ENCODE measurements around the gene SATB2.

Gene SATB2

GRCh38 chr2:199325881-199326280 is 131.9 kb downstream of the SATB2 start:
- Histone ChIP-seq H3K36me3 (ENCODE audit: control insufficient read depth in 2 of 2, insufficient read depth in 1 of 2, low read length in 2 of 2) (peaks cover 31 to 72% of the 10 kb centered on the region in 2 experiments), H3K4me3 (ENCODE audit: low read depth, low read length) (no peak overlapping the region), H3K27ac (ENCODE audit: extremely low read depth, low read depth, low read length) (no peak overlapping the region), H3K4me1 (ENCODE audit: control insufficient read depth, insufficient read depth, low read length) (no peaks in the 10 kb centered on the region), H3K9me3 (ENCODE audit: control insufficient read depth, insufficient read depth, low read depth, low read length) (no peaks in the 10 kb centered on the region)
- ChIA-PET CTCF (no interaction called here), POLR2A (no interaction called here)
- TF ChIP-seq ZNF791 (tag by site-specific recombination; IDR thresholded peaks at IDR 0.05) (no peak), ZNF585B (tag by site-specific recombination; IDR thresholded peaks at IDR 0.05) (no peak), ZNF416 (tag by site-specific recombination; IDR thresholded peaks at IDR 0.05) (no peak), ZNF701 (tag by site-specific recombination; IDR thresholded peaks at IDR 0.05) (no peak), ZNF621 (tag by site-specific recombination; IDR thresholded peaks at IDR 0.05) (no peak), ZBTB7A (tag by site-specific recombination; IDR thresholded peaks at IDR 0.05; ENCODE audit: low read depth) (no peak), ZNF830 (tag by site-specific recombination; IDR thresholded peaks at IDR 0.05; ENCODE audit: low read depth) (no peak), ZNF548 (tag by site-specific recombination; IDR thresholded peaks at IDR 0.05) (no peak), ZNF146 (tag by site-specific recombination; IDR thresholded peaks at IDR 0.05) (no peak), IKZF3 (tag by site-specific recombination; IDR thresholded peaks at IDR 0.05) (no peak), MYNN (tag by site-specific recombination; IDR thresholded peaks at IDR 0.05; ENCODE audit: borderline replicate concordance) (no peak), ZNF529 (tag by site-specific recombination; IDR thresholded peaks at IDR 0.05; ENCODE audit: insufficient replicate concordance) (no peak), ZNF24 (tag by site-specific recombination; IDR thresholded peaks at IDR 0.05) (no peak), GLIS1 (tag by site-specific recombination; IDR thresholded peaks at IDR 0.05) (no peak), KLF16 (tag by site-specific recombination; IDR thresholded peaks at IDR 0.05) (no peak)
- TF ChIP-seq, protein P1, sequence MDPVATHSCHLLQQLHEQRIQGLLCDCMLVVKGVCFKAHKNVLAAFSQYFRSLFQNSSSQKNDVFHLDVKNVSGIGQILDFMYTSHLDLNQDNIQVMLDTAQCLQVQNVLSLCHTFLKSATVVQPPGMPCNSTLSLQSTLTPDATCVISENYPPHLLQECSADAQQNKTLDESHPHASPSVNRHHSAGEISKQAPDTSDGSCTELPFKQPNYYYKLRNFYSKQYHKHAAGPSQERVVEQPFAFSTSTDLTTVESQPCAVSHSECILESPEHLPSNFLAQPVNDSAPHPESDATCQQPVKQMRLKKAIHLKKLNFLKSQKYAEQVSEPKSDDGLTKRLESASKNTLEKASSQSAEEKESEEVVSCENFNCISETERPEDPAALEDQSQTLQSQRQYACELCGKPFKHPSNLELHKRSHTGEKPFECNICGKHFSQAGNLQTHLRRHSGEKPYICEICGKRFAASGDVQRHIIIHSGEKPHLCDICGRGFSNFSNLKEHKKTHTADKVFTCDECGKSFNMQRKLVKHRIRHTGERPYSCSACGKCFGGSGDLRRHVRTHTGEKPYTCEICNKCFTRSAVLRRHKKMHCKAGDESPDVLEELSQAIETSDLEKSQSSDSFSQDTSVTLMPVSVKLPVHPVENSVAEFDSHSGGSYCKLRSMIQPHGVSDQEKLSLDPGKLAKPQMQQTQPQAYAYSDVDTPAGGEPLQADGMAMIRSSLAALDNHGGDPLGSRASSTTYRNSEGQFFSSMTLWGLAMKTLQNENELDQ (tag by site-specific recombination; IDR thresholded peaks at IDR 0.05; ENCODE audit: low read depth) = no peak
- TF ChIP-seq, protein P2, sequence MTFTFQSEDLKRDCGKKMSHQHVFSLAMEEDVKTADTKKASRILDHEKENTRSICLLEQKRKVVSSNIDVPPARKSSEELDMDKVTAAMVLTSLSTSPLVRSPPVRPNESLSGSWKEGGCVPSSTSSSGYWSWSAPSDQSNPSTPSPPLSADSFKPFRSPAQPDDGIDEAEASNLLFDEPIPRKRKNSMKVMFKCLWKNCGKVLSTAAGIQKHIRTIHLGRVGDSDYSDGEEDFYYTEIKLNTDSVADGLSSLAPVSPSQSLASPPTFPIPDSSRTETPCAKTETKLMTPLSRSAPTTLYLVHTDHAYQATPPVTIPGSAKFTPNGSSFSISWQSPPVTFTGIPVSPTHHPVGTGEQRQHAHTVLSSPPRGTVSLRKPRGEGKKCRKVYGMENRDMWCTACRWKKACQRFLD (tag by site-specific recombination; IDR thresholded peaks at IDR 0.05) = no peak
- TF ChIP-seq, protein P3, sequence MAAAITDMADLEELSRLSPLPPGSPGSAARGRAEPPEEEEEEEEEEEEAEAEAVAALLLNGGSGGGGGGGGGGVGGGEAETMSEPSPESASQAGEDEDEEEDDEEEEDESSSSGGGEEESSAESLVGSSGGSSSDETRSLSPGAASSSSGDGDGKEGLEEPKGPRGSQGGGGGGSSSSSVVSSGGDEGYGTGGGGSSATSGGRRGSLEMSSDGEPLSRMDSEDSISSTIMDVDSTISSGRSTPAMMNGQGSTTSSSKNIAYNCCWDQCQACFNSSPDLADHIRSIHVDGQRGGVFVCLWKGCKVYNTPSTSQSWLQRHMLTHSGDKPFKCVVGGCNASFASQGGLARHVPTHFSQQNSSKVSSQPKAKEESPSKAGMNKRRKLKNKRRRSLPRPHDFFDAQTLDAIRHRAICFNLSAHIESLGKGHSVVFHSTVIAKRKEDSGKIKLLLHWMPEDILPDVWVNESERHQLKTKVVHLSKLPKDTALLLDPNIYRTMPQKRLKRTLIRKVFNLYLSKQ (tag by site-specific recombination; IDR thresholded peaks at IDR 0.05; ENCODE audit: borderline replicate concordance) = no peak
- TF ChIP-seq, protein P4, sequence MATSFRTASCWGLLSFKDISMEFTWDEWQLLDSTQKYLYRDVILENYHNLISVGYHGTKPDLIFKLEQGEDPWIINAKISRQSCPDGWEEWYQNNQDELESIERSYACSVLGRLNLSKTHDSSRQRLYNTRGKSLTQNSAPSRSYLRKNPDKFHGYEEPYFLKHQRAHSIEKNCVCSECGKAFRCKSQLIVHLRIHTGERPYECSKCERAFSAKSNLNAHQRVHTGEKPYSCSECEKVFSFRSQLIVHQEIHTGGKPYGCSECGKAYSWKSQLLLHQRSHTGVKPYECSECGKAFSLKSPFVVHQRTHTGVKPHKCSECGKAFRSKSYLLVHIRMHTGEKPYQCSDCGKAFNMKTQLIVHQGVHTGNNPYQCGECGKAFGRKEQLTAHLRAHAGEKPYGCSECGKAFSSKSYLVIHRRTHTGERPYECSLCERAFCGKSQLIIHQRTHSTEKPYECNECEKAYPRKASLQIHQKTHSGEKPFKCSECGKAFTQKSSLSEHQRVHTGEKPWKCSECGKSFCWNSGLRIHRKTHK (tag by site-specific recombination; IDR thresholded peaks at IDR 0.05) = no peak

- H3K4me1 ChIP-seq (ENCODE audit: control insufficient read depth, insufficient read depth, low read length) = no peaks in the 10 kb centered on the region
- no peak overlapping the region for H3K4me3 ChIP-seq (ENCODE audit: low read depth, low read length)
- CTCF ChIA-PET = interaction anchor here (0.7 kb wide), 1 partner anchor 145 kb away, joined by 3 read pairs; no protein-coding TSS in a partner anchor
- POLR2A ChIA-PET = no interaction called here
- no peak overlapping the region for H3K27ac ChIP-seq (ENCODE audit: extremely low read depth, low read depth, low read length)
- peaks cover 19 to 80% of the 10 kb centered on the region in 2 experiments for H3K36me3 ChIP-seq (ENCODE audit: control insufficient read depth in 2 of 2, insufficient read depth in 1 of 2, low read length in 2 of 2)
- H3K9me3 ChIP-seq (ENCODE audit: control insufficient read depth, insufficient read depth, low read depth, low read length) = no peaks in the 10 kb centered on the region
- TF ChIP-seq ZNF354C (tag by site-specific recombination; IDR thresholded peaks at IDR 0.05; ENCODE audit: borderline replicate concordance, low read depth) = no peak
- no peak for TF ChIP-seq SP3 (tag by site-specific recombination; IDR thresholded peaks at IDR 0.05)
- no peak for TF ChIP-seq SETDB1 (IDR thresholded peaks at IDR 0.05; ENCODE audit: insufficient read length, low read length)
- no peak for TF ChIP-seq ZNF510 (tag by site-specific recombination; IDR thresholded peaks at IDR 0.05; ENCODE audit: insufficient replicate concordance)
- TF ChIP-seq, protein P5, sequence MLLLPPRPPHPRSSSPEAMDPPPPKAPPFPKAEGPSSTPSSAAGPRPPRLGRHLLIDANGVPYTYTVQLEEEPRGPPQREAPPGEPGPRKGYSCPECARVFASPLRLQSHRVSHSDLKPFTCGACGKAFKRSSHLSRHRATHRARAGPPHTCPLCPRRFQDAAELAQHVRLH (tag by site-specific recombination; IDR thresholded peaks at IDR 0.05) = no peak
- no peak for TF ChIP-seq YY1 (tag by site-specific recombination; IDR thresholded peaks at IDR 0.05)
- TF ChIP-seq KLF9 (tag by site-specific recombination; IDR thresholded peaks at IDR 0.05; ENCODE audit: low read depth) = no peak
- no peak for TF ChIP-seq GLIS2 (tag by site-specific recombination; IDR thresholded peaks at IDR 0.05)
- TF ChIP-seq ZNF350 (tag by site-specific recombination; IDR thresholded peaks at IDR 0.05) = no peak
- no peak for TF ChIP-seq ZNF501 (tag by site-specific recombination; IDR thresholded peaks at IDR 0.05)
- no peak for TF ChIP-seq ZNF555 (tag by site-specific recombination; conservative IDR thresholded peaks at IDR 0.05)
- no peak for TF ChIP-seq ZNF670 (tag by site-specific recombination; IDR thresholded peaks at IDR 0.05; ENCODE audit: low read depth)
- no peak for TF ChIP-seq ZNF138 (tag by site-specific recombination; IDR thresholded peaks at IDR 0.05; ENCODE audit: borderline replicate concordance)
These were observed 135.6 kb downstream of the SATB2 start for GRCh38 chr2:199322151-199322550.

All from HEK293 (cell line).